ENCODE data around the gene UBE2D3. TPM values are rescaled to one million over a fixed set of nuclear protein-coding genes. Genes with fewer than 3 reads are reported as not detected.

The UBE2D3 gene
- total and polyA plus RNA-seq, 2 of the 4 experiments (the other 2 are of a cell fraction), result 233 to 387 TPM

DNA sequence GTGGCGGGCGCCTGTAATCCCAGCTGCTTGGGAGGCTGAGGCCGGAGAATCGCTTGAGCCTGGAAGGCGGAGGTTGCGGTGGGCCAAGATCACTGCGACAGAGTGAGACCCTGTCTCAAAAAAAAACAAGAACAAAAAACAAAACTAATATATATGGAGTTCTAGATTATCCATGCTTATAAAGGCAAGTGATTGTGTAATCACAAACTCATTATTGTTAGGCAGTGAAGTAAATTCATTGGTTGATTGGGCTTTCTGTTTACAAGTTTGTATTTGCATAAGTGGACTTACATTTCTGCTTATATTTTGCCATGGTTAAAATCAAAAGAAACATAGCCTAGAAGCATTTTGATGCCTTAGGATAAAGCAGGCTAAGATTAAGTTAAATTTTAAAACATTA is 2.5 kb upstream of the UBE2D3 start:
- Histone ChIP-seq H3K79me1 (ENCODE audit: low read depth in 1 of 2, low read length in 2 of 2) (peaks cover 6 to 14% of the 10 kb centered on the region in 2 experiments), H3K4ac (ENCODE audit: low read depth, low read length) (no peak overlapping the region), H3K9me3 (ENCODE audit: control insufficient read depth, insufficient read depth, low read length) (no peaks in the 10 kb centered on the region), H3K27me3 (ENCODE audit: control insufficient read depth, insufficient read depth, low read length) (no peaks in the 10 kb centered on the region), H2BK5ac (ENCODE audit: low read depth, low read length, poor library complexity, severe bottlenecking) (no peak overlapping the region), H3K27ac (ENCODE audit: insufficient read depth, low read length) (no peak overlapping the region), H3K14ac (replicated peaks; ENCODE audit: low read depth, low read length) (no peak overlapping the region), H4K5ac (ENCODE audit: low read depth, low read length) (no peak overlapping the region), H2AK5ac (ENCODE audit: low read depth, low read length) (no peak overlapping the region), H3K9me1 (ENCODE audit: insufficient read depth, low read length) (0 out of 2 replicates have a peak, but pooled peaks cover 4% of the 10 kb centered on the region), H3K4me2 (ENCODE audit: low read depth, low read length) (no peak overlapping the region), H3K18ac (ENCODE audit: low read depth, low read length) (no peak overlapping the region), H2BK15ac (ENCODE audit: low read depth, low read length) (no peak overlapping the region), H3K9ac (ENCODE audit: low read depth, low read length) (no peak overlapping the region), H4K91ac (ENCODE audit: insufficient read depth, low read depth, low read length) (no peak overlapping the region), H3K4me3 (ENCODE audit: insufficient read depth, low read depth, low read length) (no peak overlapping the region), H2AK9ac (replicated peaks; ENCODE audit: low read depth, low read length, poor library complexity) (no peak overlapping the region), H3K4me1 (ENCODE audit: control insufficient read depth, insufficient read depth, low read length) (peaks cover 4% of the 10 kb centered on the region; the same call in 1 of the 2 replicates), H2BK20ac (ENCODE audit: low read depth, low read length) (no peak overlapping the region), H3K23ac (ENCODE audit: low read depth, low read length) (no peak overlapping the region), H4K8ac (ENCODE audit: low read depth in 2 of 2, low read length in 2 of 2) (no peak overlapping the region), H2AFZ (replicated peaks; ENCODE audit: low read length, poor library complexity) (no peak overlapping the region), H4K20me1 (ENCODE audit: insufficient read depth, low read length) (peaks cover 21% of the 10 kb centered on the region), H3K36me3 (ENCODE audit: control insufficient read depth, insufficient read depth, low read length) (peaks cover 5% of the 10 kb centered on the region), H2BK120ac (ENCODE audit: low read depth, low read length) (no peak overlapping the region), H3K56ac (ENCODE audit: extremely low read depth, insufficient read depth, low read length) (no peak overlapping the region)
- intact Hi-C loops (cut with micrococcal nuclease) (loop anchor here (5.0 kb wide), 2 partner anchors 328 to 393 kb away; partner anchors contain the start of gene NFKB1), dilution Hi-C loops (cut with HindIII; ENCODE audit: low sequenced_read_pairs, unreplicated experiment) (no loop called here), in situ Hi-C loops (cut with MboI; ENCODE audit: low sequenced_read_pairs) (no loop called here)
- DNase-seq (no peak), ATAC-seq (ENCODE audit: low read depth) (no peak)
- TF ChIP-seq SMC3 (IDR thresholded peaks at IDR 0.05; ENCODE audit: low read depth, low read length) (no peak), CEBPB (IDR thresholded peaks at IDR 0.05; ENCODE audit: low read depth, low read length) (peak; percentile 73)
- no CpG with 5 or more reads among the region's 7 CpGs for WGBS, 2 experiments (ENCODE audit: extremely low coverage in 2 of 2, insufficient read length in 1 of 2)
- POLR2A ChIA-PET (ENCODE audit: unreplicated experiment), result no interaction called here
- BruUV-seq (replicated peaks), result no TSS peak
- CTCF ChIA-PET, result no interaction called here

All from IMR-90 (cell line).